H9 (cell line): ENCODE measurements around the gene COX6B2. TPM values are rescaled to one million over a fixed set of nuclear protein-coding genes. Genes with fewer than 3 reads are reported as not detected.

Experiments
- DNase-seq: peaks from one replicate; pipeline ENCODE4 v3.0.0-alpha.2; 2017
- H2AFZ ChIP-seq: one replicate; pipeline ENCODE4 v1.6.1; 2013; ENCODE audit warnings: mild to moderate bottlenecking, low read length, control low read depth, moderate library complexity
- H2AK5ac ChIP-seq: 2 replicates; pipeline ENCODE4 v1.6.1; 2013; ENCODE audit warnings: low read length, control low read depth, mixed read lengths; ENCODE audit not compliant: insufficient read length
- H2BK120ac ChIP-seq: one replicate; pipeline ENCODE4 v1.6.1; 2013; ENCODE audit warnings: low read depth, mild to moderate bottlenecking, low read length, control low read depth, inconsistent platforms; ENCODE audit not compliant: poor library complexity, severe bottlenecking
- H2BK12ac ChIP-seq: 2 replicates; pipeline ENCODE4 v1.6.1; 2013; ENCODE audit warnings: low read length, control low read depth, mixed read lengths, low read depth; ENCODE audit not compliant: insufficient read length
- H2BK15ac ChIP-seq: 2 replicates; pipeline ENCODE4 v1.6.1; 2013; ENCODE audit warnings: low read depth, low read length, control low read depth
- H2BK20ac ChIP-seq: one replicate; pipeline ENCODE4 v1.6.1; 2013; ENCODE audit warnings: low read depth, mild to moderate bottlenecking, low read length, control low read depth, inconsistent platforms; ENCODE audit not compliant: poor library complexity, severe bottlenecking
- H2BK5ac ChIP-seq: 2 replicates; pipeline ENCODE4 v1.6.1; 2013; ENCODE audit warnings: low read length, control low read depth, mixed read lengths; ENCODE audit not compliant: insufficient read length
- H3K14ac ChIP-seq: 2 replicates; pipeline ENCODE4 v1.6.1; 2013; ENCODE audit warnings: low read length, control low read depth; ENCODE audit not compliant: insufficient read depth
- H3K18ac ChIP-seq: 2 replicates; pipeline ENCODE4 v1.6.1; 2013; ENCODE audit warnings: low read depth, mild to moderate bottlenecking, mixed read lengths, low read length, control low read depth; ENCODE audit not compliant: insufficient read length
- H3K23ac ChIP-seq: 2 replicates; pipeline ENCODE4 v1.6.1; 2013; ENCODE audit warnings: low read length, control low read depth, mixed read lengths, low read depth; ENCODE audit not compliant: insufficient read length
- H3K23me2 ChIP-seq: 2 replicates; pipeline ENCODE4 v1.6.1; 2013; ENCODE audit warnings: low read depth, mild to moderate bottlenecking, mixed read lengths, low read length, control low read depth; ENCODE audit not compliant: insufficient read length, poor library complexity, severe bottlenecking
- H3K27ac ChIP-seq: 2 replicates; pipeline ENCODE4 v1.5.1; 2013; ENCODE audit warnings: low read length, control low read depth, mixed read lengths, low read depth; ENCODE audit not compliant: insufficient read length
- H3K27me3 ChIP-seq: 2 replicates; pipeline ENCODE4 v1.6.1; 2013; ENCODE audit warnings: low read length, control low read depth, inconsistent platforms; ENCODE audit not compliant: insufficient read depth
- H3K4ac ChIP-seq: 2 replicates; pipeline ENCODE4 v1.6.1; 2013; ENCODE audit warnings: low read depth, mild to moderate bottlenecking, control low read depth, inconsistent platforms, low read length, moderate library complexity
- H3K4me1 ChIP-seq: 2 replicates; pipeline ENCODE4 v1.6.1; 2013; ENCODE audit warnings: low read length, control low read depth, inconsistent platforms; ENCODE audit not compliant: insufficient read depth
- H3K4me2 ChIP-seq: 2 replicates; pipeline ENCODE4 v1.6.1; 2013; ENCODE audit warnings: low read length, control low read depth, mixed read lengths; ENCODE audit not compliant: insufficient read length, insufficient read depth
- H3K56ac ChIP-seq: 2 replicates; pipeline ENCODE4 v1.6.1; 2013; ENCODE audit warnings: low read depth, mild to moderate bottlenecking, mixed read lengths, low read length, control low read depth; ENCODE audit not compliant: insufficient read length
- H3K79me1 ChIP-seq: 2 replicates; pipeline ENCODE4 v1.6.1; 2013; ENCODE audit warnings: low read depth, mild to moderate bottlenecking, moderate library complexity, low read length, control low read depth, inconsistent platforms; ENCODE audit not compliant: insufficient read depth, poor library complexity, severe bottlenecking
- H3K79me2 ChIP-seq: 2 replicates; pipeline ENCODE4 v1.6.1; 2013; ENCODE audit warnings: low read length, control low read depth, inconsistent platforms; ENCODE audit not compliant: insufficient read depth
- H3K9ac ChIP-seq: 2 replicates; pipeline ENCODE4 v1.6.1; 2013; ENCODE audit warnings: low read length, control low read depth, mixed read lengths; ENCODE audit not compliant: insufficient read length; ENCODE audit errors: extremely low read depth
- H3K9me3 ChIP-seq: one replicate; pipeline ENCODE4 v1.6.1; 2013; ENCODE audit warnings: low read depth, low read length, inconsistent platforms; ENCODE audit not compliant: control insufficient read depth
- H3T11ph ChIP-seq: one replicate; pipeline ENCODE4 v1.6.1; 2013; ENCODE audit warnings: mild to moderate bottlenecking, low read length, control low read depth, inconsistent platforms
- H4K20me1 ChIP-seq: one replicate; pipeline ENCODE4 v1.6.1; 2013; ENCODE audit not compliant: control insufficient read depth, insufficient read length, insufficient read depth
- H4K5ac ChIP-seq: 2 replicates; pipeline ENCODE4 v1.6.1; 2013; ENCODE audit warnings: low read depth, mild to moderate bottlenecking, mixed read lengths, low read length, control low read depth; ENCODE audit not compliant: insufficient read length
- H4K8ac ChIP-seq: replicated peaks from 2 replicates; pipeline ENCODE4 v1.6.1; 2013; ENCODE audit warnings: low read length, control low read depth, mixed read lengths, low read depth; ENCODE audit not compliant: insufficient read length
- H4K91ac ChIP-seq: 2 replicates; pipeline ENCODE4 v1.6.1; 2013; ENCODE audit warnings: low read depth, mild to moderate bottlenecking, moderate library complexity, mixed read lengths, low read length, control low read depth; ENCODE audit not compliant: insufficient read length
- H3K27ac Mint-ChIP-seq, 3 experiments: 2 replicates in 2 of 3; 3 replicates in 1 of 3; pipeline ENCODE4 v1.8.0; 2020 to 2021; ENCODE audit warnings: mixed read lengths in 3 of 3, mild to moderate bottlenecking in 1 of 3, moderate library complexity in 1 of 3
- H3K27me3 Mint-ChIP-seq: 2 replicates; pipeline ENCODE4 v1.8.0; 2021; ENCODE audit warnings: low read depth, mild to moderate bottlenecking, moderate library complexity, mixed read lengths
- H3K36me3 Mint-ChIP-seq, 3 experiments: 2 replicates in 2 of 3; 3 replicates in 1 of 3; pipeline ENCODE4 v1.8.0; 2020 to 2021; ENCODE audit warnings: low read depth in 3 of 3, mixed read lengths in 3 of 3; ENCODE audit not compliant: insufficient read depth in 1 of 3
- H3K4me1 Mint-ChIP-seq, 2 experiments: 2 replicates each; pipeline ENCODE4 v1.8.0; 2020; ENCODE audit warnings: mixed read lengths in 2 of 2
- H3K4me3 Mint-ChIP-seq, 2 experiments: 2 replicates in 1 of 2; 3 replicates in 1 of 2; pipeline ENCODE4 v1.8.0; 2020 to 2021; ENCODE audit warnings: mild to moderate bottlenecking in 2 of 2, mixed read lengths in 2 of 2, moderate library complexity in 1 of 2
- H3K9me3 Mint-ChIP-seq, 2 experiments: 2 replicates in 1 of 2; 3 replicates in 1 of 2; pipeline ENCODE4 v1.8.0; 2020; ENCODE audit warnings: mild to moderate bottlenecking in 2 of 2, mixed read lengths in 2 of 2, moderate library complexity in 1 of 2
- WGBS: extraction: QIAGEN DNeasy Blood & Tissue Kit; methylation state at CpG from one replicate; pipeline ENCODE4 v1.1.7; 2013; ENCODE audit warnings: missing lambda C conversion rate, low lambda C conversion rate, mixed read lengths; ENCODE audit not compliant: insufficient read length; ENCODE audit errors: extremely low coverage; 5-methylcytosine and 5-hydroxymethylcytosine counted together
- long read RNA-seq: library from polyadenylated mRNA; unstranded; transcript quantifications from one replicate; pipeline ENCODE4 v2.0.0, GENCODE V29; 2020
- total RNA-seq: library from RNA; stranded (reverse); gene quantifications from 2 replicates; pipeline ENCODE4 v1.2.1, GENCODE V29; 2021
- TF ChIP-seq, protein P1 (sequence below): fragments of 200-600 bp; sonication (generic); conservative IDR thresholded peaks from 3 replicates; pipeline ENCODE4 v1.8.0; 2021; ENCODE audit warnings: antibody characterized with exemption, mild to moderate bottlenecking

COX6B2 gene, protein sequence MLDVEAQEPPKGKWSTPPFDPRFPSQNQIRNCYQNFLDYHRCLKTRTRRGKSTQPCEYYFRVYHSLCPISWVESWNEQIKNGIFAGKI
- total RNA-seq = 4.0 and 5.0 TPM in 2 replicates
- long read RNA-seq, partial matches to known transcripts = 1 of 5 reads
- long read RNA-seq, other reads (novel, unspliced or antisense) = 4 of 5 reads

DNA sequence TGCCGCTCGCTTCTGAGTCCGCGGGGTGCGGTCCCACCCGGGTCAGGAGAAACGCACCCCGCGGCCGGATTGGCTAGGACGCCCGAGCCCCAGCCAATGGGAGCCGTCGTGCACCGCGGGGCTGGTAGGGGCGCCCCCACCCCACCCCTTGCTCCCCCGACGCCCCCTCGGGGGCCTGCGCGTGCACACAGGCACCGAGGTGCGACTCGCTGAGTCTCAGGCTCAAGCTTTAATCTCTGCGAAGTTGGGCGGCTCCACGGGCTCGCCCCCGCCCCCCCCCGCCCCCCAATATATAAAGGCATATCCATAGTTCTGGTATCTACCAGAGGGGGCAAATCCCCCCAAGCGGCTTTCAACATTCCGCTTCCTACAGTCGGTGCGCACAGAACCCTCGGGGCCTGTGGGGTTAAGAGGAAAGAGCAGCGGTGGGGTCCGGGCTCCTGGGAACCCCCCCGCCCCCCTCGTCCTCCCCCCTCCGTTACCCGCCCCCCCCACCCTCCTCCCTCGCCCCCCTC, at the start of gene COX6B2:
COX6B2 (minus strand) TSS at position 22 of the 515 bp plus-strand sequence. CDS start 198 bp downstream, outside the sequence.
- no peak within 1 kb of the TSS for H2BK12ac ChIP-seq
- H3K9me3 ChIP-seq = no peaks in the 10 kb centered on the region
- H4K20me1 ChIP-seq = no peaks in the 10 kb centered on the region
- H3K4me1 ChIP-seq = no peaks in the 10 kb centered on the region; the same call in 1 of the 2 replicates
- Mint-ChIP-seq H3K27me3 (peaks cover 86% of the 10 kb centered on the region), H3K4me1 (peaks cover 42 to 44% of the 10 kb centered on the region in 2 experiments), H3K9me3 (no peaks in the 10 kb centered on the region; a peak in 1 of 5 replicates), H3K36me3 (peaks cover 2 to 31% (median 6%) of the 10 kb centered on the region in 3 experiments; a peak in 5 of 7 replicates), H3K27ac (peak within 1 kb of the TSS in 1 of 3 experiments; percentile 55; a peak in 2 of 7 replicates), H3K4me3 (peak within 1 kb of the TSS; percentile 60 to 85)
- H2BK120ac ChIP-seq = no peak within 1 kb of the TSS
- no peak within 1 kb of the TSS for H3K9ac ChIP-seq
- H4K8ac ChIP-seq = no peak within 1 kb of the TSS
- H3K79me2 ChIP-seq = no peaks in the 10 kb centered on the region
- H3K27me3 ChIP-seq = peaks cover 17% of the 10 kb centered on the region; the same call in 1 of the 2 replicates
- no peak within 1 kb of the TSS for H2BK20ac ChIP-seq
- H2BK15ac ChIP-seq = no peak within 1 kb of the TSS
- no peak within 1 kb of the TSS for H3T11ph ChIP-seq
- peaks cover 7% of the 10 kb centered on the region for H3K23me2 ChIP-seq
- no CpG with 5 or more reads among the region's 43 CpGs for WGBS
- H3K79me1 ChIP-seq = no peaks in the 10 kb centered on the region
- H3K23ac ChIP-seq = no peak within 1 kb of the TSS
- H4K5ac ChIP-seq = no peak within 1 kb of the TSS
- H3K27ac ChIP-seq = no peak within 1 kb of the TSS
- no peak within 1 kb of the TSS for H2BK5ac ChIP-seq
- no peak for DNase-seq
- H3K56ac ChIP-seq = no peak within 1 kb of the TSS
- H3K4me2 ChIP-seq = peak within 1 kb of the TSS; percentile 65
- H4K91ac ChIP-seq = no peak within 1 kb of the TSS
- no peak within 1 kb of the TSS for H2AFZ ChIP-seq
- H3K14ac ChIP-seq = no peak within 1 kb of the TSS
- peak within 1 kb of the TSS; percentile 54 for H3K18ac ChIP-seq
- TF ChIP-seq, protein P1, sequence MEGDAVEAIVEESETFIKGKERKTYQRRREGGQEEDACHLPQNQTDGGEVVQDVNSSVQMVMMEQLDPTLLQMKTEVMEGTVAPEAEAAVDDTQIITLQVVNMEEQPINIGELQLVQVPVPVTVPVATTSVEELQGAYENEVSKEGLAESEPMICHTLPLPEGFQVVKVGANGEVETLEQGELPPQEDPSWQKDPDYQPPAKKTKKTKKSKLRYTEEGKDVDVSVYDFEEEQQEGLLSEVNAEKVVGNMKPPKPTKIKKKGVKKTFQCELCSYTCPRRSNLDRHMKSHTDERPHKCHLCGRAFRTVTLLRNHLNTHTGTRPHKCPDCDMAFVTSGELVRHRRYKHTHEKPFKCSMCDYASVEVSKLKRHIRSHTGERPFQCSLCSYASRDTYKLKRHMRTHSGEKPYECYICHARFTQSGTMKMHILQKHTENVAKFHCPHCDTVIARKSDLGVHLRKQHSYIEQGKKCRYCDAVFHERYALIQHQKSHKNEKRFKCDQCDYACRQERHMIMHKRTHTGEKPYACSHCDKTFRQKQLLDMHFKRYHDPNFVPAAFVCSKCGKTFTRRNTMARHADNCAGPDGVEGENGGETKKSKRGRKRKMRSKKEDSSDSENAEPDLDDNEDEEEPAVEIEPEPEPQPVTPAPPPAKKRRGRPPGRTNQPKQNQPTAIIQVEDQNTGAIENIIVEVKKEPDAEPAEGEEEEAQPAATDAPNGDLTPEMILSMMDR = 0 out of 3 replicates have a peak, but pooled peaks have one; percentile 18
- H2AK5ac ChIP-seq = no peak within 1 kb of the TSS
- H3K4ac ChIP-seq = no peak within 1 kb of the TSS
